ENCODE results near the gene PRUNE2. TPM values are rescaled to one million over a fixed set of nuclear protein-coding genes. Genes with fewer than 3 reads are reported as not detected.

PRUNE2 gene
- total RNA-seq, 2 donors from 2014 or later = 58.6 to 78.9 TPM

DNA sequence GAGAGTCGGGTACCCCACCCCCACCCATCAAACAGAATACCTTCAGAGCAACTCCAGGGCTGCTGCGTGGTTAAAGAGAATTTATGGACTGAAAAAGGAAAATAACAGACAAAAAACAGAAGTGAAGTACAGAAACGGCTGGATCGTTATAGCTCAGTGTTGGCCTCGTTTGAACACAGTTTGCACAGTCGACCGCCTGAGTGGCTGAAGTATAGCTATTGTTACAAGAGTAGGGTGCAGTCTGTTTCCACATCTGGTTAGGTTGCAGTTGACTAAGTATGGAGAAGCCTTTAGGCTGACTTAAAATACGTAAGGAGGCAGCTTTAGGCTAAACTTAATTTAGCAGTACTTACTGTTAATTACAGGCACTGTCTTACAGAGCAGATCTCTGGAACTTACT, 325.7 kb downstream of the PRUNE2 start:
- 54% methylated on average over 8 of the region's 8 CpGs for WGBS
- no peaks in the 10 kb centered on the region for H3K4me1 ChIP-seq (replicated peaks)
- H3K27ac ChIP-seq = no peak overlapping the region
- no peak for TF ChIP-seq POLR2AphosphoS5 (IDR thresholded peaks at IDR 0.05)
- TF ChIP-seq, protein P1, sequence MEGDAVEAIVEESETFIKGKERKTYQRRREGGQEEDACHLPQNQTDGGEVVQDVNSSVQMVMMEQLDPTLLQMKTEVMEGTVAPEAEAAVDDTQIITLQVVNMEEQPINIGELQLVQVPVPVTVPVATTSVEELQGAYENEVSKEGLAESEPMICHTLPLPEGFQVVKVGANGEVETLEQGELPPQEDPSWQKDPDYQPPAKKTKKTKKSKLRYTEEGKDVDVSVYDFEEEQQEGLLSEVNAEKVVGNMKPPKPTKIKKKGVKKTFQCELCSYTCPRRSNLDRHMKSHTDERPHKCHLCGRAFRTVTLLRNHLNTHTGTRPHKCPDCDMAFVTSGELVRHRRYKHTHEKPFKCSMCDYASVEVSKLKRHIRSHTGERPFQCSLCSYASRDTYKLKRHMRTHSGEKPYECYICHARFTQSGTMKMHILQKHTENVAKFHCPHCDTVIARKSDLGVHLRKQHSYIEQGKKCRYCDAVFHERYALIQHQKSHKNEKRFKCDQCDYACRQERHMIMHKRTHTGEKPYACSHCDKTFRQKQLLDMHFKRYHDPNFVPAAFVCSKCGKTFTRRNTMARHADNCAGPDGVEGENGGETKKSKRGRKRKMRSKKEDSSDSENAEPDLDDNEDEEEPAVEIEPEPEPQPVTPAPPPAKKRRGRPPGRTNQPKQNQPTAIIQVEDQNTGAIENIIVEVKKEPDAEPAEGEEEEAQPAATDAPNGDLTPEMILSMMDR (IDR thresholded peaks at IDR 0.05) = no peak
- TF ChIP-seq POLR2A (IDR thresholded peaks at IDR 0.05) = no peak
- intact Hi-C loops (cut with DNase I) = no loop called here
- H3K36me3 ChIP-seq = no peaks in the 10 kb centered on the region
- H3K4me3 ChIP-seq = no peak overlapping the region
- DNase-seq (ENCODE audit: low spot score) = no peak
- no peaks in the 10 kb centered on the region for H3K27me3 ChIP-seq (replicated peaks; ENCODE audit: insufficient read depth)
- no peaks in the 10 kb centered on the region for H3K9me3 ChIP-seq

DNA sequence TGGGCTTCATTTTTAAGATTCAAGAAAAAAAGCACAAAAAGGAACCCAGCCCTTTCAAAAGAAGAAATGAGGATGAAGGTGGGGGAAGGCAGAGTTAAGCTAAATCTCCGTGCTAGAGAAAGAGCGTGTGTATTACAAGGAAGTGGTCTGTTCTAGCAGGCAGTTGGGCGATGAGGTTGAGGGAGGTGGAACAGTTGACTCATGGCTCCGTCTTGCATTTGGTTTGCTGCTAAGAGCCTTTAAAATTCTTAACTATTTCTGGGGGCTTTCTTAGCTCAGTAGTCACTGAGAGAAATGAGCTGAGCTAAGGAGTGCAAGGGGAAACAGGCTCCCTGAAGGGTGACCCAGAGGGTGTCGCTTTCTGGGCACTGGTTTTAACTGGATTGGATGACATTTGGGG, 329.6 kb downstream of the PRUNE2 start:
- Histone ChIP-seq H3K9me3 (no peaks in the 10 kb centered on the region), H3K27me3 (replicated peaks; ENCODE audit: insufficient read depth) (no peaks in the 10 kb centered on the region), H3K4me3 (no peak overlapping the region), H3K36me3 (no peaks in the 10 kb centered on the region), H3K4me1 (replicated peaks) (no peaks in the 10 kb centered on the region), H3K27ac (no peak overlapping the region)
- TF ChIP-seq POLR2A (IDR thresholded peaks at IDR 0.05) = no peak
- intact Hi-C loops (cut with DNase I) = no loop called here
- WGBS = 81% methylated on average over 5 of the region's 5 CpGs
- DNase-seq (ENCODE audit: low spot score) = no peak

DNA sequence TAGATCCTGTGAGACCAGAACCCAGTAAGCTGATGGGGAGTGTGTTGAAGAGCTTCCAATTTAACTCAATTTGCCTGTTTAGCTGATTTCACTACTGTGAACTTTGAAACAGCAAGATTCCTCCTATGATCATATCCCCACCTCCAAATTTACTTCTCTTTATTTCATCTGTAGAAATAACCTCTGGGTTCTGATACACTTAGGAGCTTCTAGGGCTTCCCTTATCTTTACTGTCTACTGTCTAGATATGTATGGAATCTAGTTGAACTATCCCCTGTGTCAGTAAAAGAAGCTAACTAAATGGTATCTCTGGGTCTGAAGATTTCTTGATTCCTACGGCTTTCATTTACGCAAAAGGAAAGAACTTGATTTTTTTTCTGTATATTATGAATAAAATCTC, 330.2 kb downstream of the PRUNE2 start:
- no peak overlapping the region for H3K4me3 ChIP-seq
- intact Hi-C loops (cut with DNase I) = no loop called here

GRCh38 chr9:76573905-76574760, 331.8 kb downstream of the PRUNE2 start:
- intact Hi-C loops (cut with DNase I) = no loop called here

More for the DNA sequence above, 330.2 kb downstream of the PRUNE2 start:
- H3K36me3 ChIP-seq = no peaks in the 10 kb centered on the region
- WGBS = 93% methylated on average over 2 of the region's 2 CpGs
- no peaks in the 10 kb centered on the region for H3K9me3 ChIP-seq
- H3K27ac ChIP-seq = no peak overlapping the region
- H3K27me3 ChIP-seq (replicated peaks; ENCODE audit: insufficient read depth) = no peaks in the 10 kb centered on the region
- H3K4me1 ChIP-seq (replicated peaks) = no peaks in the 10 kb centered on the region
- DNase-seq (ENCODE audit: low spot score) = no peak
- TF ChIP-seq POLR2A (IDR thresholded peaks at IDR 0.05) = no peak
- no peak for TF ChIP-seq POLR2AphosphoS5 (IDR thresholded peaks at IDR 0.05)

DNA sequence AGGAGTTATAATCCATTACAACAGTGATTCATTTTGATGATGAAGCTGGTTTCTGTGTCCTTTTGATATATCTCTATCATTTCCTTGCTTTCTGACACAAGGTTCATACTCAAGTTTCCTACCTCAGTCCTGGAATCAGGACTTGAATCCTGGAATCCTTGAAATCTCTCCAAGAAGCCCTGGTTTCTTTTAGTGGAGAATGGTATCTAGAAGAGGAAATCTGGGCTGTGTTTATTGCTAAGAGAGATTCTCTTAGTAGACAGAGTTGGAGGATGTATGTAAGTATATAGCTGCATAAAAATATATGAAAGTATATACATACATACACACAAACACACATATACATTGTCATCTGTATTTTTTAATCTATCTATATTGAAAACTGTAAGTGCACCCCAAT, 332.5 kb downstream of the PRUNE2 start:
- TF ChIP-seq, protein P1 (IDR thresholded peaks at IDR 0.05) = no peak
- no peak for TF ChIP-seq POLR2AphosphoS5 (IDR thresholded peaks at IDR 0.05)
- TF ChIP-seq POLR2A (IDR thresholded peaks at IDR 0.05) = no peak

More at GRCh38 chr9:76573905-76574760, 331.8 kb downstream of the PRUNE2 start:
- 89% methylated on average over 9 of the region's 9 CpGs for WGBS
- Histone ChIP-seq H3K4me3 (no peak overlapping the region), H3K27me3 (replicated peaks; ENCODE audit: insufficient read depth) (no peaks in the 10 kb centered on the region), H3K4me1 (replicated peaks) (no peaks in the 10 kb centered on the region), H3K36me3 (no peaks in the 10 kb centered on the region), H3K9me3 (no peaks in the 10 kb centered on the region), H3K27ac (no peak overlapping the region)
- TF ChIP-seq, protein P1 (IDR thresholded peaks at IDR 0.05) = no peak
- TF ChIP-seq POLR2AphosphoS5 (IDR thresholded peaks at IDR 0.05) (no peak), POLR2A (IDR thresholded peaks at IDR 0.05) (no peak)
- no peak for DNase-seq (ENCODE audit: low spot score)

GRCh38 chr9:76572151-76572550, 333.8 kb downstream of the PRUNE2 start:
- H3K4me3 ChIP-seq = no peak overlapping the region
- TF ChIP-seq POLR2AphosphoS5 (IDR thresholded peaks at IDR 0.05) (no peak), POLR2A (IDR thresholded peaks at IDR 0.05) (no peak)
- TF ChIP-seq, protein P1 (IDR thresholded peaks at IDR 0.05) = no peak
- no peak overlapping the region for H3K27ac ChIP-seq

More for the DNA sequence above, 332.5 kb downstream of the PRUNE2 start:
- Histone ChIP-seq H3K27ac (no peak overlapping the region), H3K4me1 (replicated peaks) (no peaks in the 10 kb centered on the region), H3K9me3 (no peaks in the 10 kb centered on the region), H3K27me3 (replicated peaks; ENCODE audit: insufficient read depth) (no peaks in the 10 kb centered on the region), H3K4me3 (no peak overlapping the region), H3K36me3 (no peaks in the 10 kb centered on the region)
- no peak for DNase-seq (ENCODE audit: low spot score)
- intact Hi-C loops (cut with DNase I) = no loop called here

More at GRCh38 chr9:76572151-76572550, 333.8 kb downstream of the PRUNE2 start:
- no peaks in the 10 kb centered on the region for H3K27me3 ChIP-seq (replicated peaks; ENCODE audit: insufficient read depth)
- H3K9me3 ChIP-seq = no peaks in the 10 kb centered on the region
- DNase-seq (ENCODE audit: low spot score) = no peak
- no peaks in the 10 kb centered on the region for H3K4me1 ChIP-seq (replicated peaks)
- intact Hi-C loops (cut with DNase I) = no loop called here
- WGBS = 93% methylated on average over 3 of the region's 3 CpGs
- no peaks in the 10 kb centered on the region for H3K36me3 ChIP-seq

All from prostate gland (tissue), 2 donors.